GM12865 (cell line): ENCODE data around the gene ADAMTS17.

Source experiments
- DNase-seq: peaks from one replicate; pipeline ENCODE4 v3.0.0; 2010; ENCODE audit warnings: low read depth
- H3K4me3 ChIP-seq: 2 replicates; pipeline ENCODE4 v1.5.1; 2011; ENCODE audit warnings: mild to moderate bottlenecking, low read depth, low read length, control low read depth
- TF ChIP-seq, protein P1 (sequence below): IDR thresholded peaks from 2 replicates; pipeline ENCODE4 v1.5.1; 2011; ENCODE audit warnings: low read length, control low read depth, low read depth, inconsistent platforms; ENCODE audit not compliant: insufficient read depth; ENCODE audit errors: missing control alignments

The ADAMTS17 gene

GRCh38 chr15:100265641-100266035 is 76.1 kb downstream of the ADAMTS17 start:
- TF ChIP-seq, protein P1, sequence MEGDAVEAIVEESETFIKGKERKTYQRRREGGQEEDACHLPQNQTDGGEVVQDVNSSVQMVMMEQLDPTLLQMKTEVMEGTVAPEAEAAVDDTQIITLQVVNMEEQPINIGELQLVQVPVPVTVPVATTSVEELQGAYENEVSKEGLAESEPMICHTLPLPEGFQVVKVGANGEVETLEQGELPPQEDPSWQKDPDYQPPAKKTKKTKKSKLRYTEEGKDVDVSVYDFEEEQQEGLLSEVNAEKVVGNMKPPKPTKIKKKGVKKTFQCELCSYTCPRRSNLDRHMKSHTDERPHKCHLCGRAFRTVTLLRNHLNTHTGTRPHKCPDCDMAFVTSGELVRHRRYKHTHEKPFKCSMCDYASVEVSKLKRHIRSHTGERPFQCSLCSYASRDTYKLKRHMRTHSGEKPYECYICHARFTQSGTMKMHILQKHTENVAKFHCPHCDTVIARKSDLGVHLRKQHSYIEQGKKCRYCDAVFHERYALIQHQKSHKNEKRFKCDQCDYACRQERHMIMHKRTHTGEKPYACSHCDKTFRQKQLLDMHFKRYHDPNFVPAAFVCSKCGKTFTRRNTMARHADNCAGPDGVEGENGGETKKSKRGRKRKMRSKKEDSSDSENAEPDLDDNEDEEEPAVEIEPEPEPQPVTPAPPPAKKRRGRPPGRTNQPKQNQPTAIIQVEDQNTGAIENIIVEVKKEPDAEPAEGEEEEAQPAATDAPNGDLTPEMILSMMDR = no peak
- no peak overlapping the region for H3K4me3 ChIP-seq
- DNase-seq = no peak

GRCh38 chr15:100264994-100265640 is 76.7 kb downstream of the ADAMTS17 start:
- no peak overlapping the region for H3K4me3 ChIP-seq
- no peak for DNase-seq
- TF ChIP-seq, protein P1 = no peak

- no peak for DNase-seq
- TF ChIP-seq, protein P1 = no peak
- no peak overlapping the region for H3K4me3 ChIP-seq
These were observed 77.9 kb downstream of the ADAMTS17 start for GRCh38 chr15:100263721-100264455.

DNA sequence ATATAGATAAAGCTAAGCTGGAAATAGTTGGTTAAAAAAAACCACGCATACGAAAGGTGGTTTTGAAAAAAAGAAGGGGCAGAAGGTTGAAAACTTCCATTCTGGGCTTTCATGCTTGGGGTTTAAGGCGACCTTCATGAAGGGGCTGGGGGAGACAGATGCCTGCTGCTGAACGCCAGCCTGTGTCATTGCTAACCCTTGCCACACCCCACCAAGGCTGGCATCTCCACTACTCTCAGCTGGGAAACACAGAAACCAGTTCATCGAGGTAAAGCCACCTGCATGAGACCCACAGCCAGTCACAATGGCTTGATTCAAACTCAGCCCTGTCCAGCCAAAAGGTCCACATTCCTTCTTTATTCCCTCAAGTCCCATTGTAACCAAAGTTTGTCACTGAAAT is 78.7 kb downstream of the ADAMTS17 start:
- DNase-seq = no peak
- H3K4me3 ChIP-seq = no peak overlapping the region
- TF ChIP-seq, protein P1 = no peak

DNA sequence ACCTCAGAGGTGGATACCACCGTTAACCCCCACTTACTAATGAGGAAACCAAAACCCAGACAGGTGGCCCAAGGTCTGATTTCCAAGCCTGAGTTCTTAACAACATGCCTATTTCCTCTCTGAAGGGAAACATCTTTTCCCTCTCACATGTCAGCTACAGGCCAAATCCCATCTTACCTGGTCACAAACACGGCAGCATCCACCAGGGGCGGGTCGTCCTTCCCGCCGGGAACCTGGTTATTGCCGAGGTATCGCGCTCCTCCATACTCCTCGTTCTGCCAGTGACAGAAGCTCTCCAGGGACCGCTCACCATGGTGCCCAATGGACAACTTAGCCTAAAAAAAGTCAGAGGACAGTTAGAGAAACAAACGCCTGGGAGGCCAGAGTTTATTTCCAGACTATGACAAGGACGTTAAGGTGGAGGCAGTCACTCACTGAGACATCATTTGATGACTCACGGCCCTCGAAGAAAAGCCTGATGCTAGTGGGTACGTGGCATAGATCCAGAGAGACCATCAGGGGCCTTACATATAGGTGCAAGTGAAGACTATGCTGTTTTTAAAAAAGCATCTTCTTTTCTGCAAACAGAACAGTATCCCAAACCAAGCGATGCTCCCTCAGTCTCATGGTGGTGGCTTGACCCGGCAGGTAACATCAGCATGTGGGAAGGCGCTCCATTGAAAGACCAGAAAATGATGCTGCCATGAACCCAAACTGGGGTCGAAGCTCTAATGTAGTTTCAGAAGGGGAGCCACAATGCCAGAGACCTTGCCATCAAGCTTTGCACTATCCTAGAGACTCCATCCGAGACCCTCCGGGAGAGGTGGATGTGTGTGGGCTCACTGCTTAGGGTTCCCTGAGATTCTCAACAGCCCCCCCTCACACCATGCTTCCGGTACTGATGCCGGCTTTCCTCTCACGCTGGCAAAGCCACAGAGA is 80.2 kb downstream of the ADAMTS17 start:
- no peak overlapping the region for H3K4me3 ChIP-seq
- DNase-seq = no peak
- TF ChIP-seq, protein P1 = no peak

DNA sequence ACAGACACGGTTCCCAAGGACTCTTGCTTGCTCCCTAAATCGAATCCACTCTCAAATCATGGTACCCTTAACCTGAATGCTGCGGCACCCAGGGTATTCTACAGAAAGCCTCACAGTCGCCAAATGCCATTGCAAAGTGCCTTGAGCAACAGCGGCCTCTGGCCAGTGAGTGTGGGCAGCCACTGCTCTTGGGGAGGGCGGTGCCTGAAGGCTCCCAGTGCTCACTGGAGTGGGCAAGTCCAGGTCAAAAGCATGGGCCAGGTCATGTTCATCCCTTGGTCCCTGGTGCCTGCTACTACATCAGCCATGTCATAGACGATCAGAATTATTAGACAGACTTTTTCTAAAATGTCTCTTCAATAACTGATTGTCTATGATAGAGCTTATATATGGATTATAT is 82.5 kb downstream of the ADAMTS17 start:
- no peak for DNase-seq
- TF ChIP-seq, protein P1 = no peak
- H3K4me3 ChIP-seq = no peak overlapping the region
